Adrenal gland (tissue), 12 donors: ENCODE results near the gene PIGU. TPM values are rescaled to one million over a fixed set of nuclear protein-coding genes. Genes with fewer than 3 reads are reported as not detected.
A peak's percentile ranks its signal among the peaks of the same experiment; 100 is the strongest.
"Not testable (repeated sequence)": the region's sequence is repeated elsewhere in the genome, so short reads cannot be mapped to it uniquely, and the experiment has no call there.

ENCODE experiments used
- DNase-seq, 7 donors: peaks; one replicate each; pipeline ENCODE4 v3.0.0-alpha.2; 2019 to 2020
- H3K27ac ChIP-seq, 5 donors: fragments of 200-600 bp; sonication (generic) in 4 of 5; 1 replicate in 3 of 5; 2 replicates in 2 of 5; pipeline versions ENCODE4 v1.5.1 to v1.8.0; 2016 to 2020; ENCODE audit warnings: mild to moderate bottlenecking in 1 of 5
- H3K27me3 ChIP-seq: fragments of 200-600 bp; 2 replicates; pipeline ENCODE4 v1.8.0; 2021
- H3K36me3 ChIP-seq, 2 donors: fragments of 200-600 bp; replicated peaks in 1 of 2; 1 replicate in 1 of 2; 2 replicates in 1 of 2; pipeline versions ENCODE4 v1.5.1 to v1.8.0; 2018 to 2022
- H3K4me1 ChIP-seq, 2 donors: fragments of 200-600 bp; replicated peaks in 1 of 2; 1 replicate in 1 of 2; 2 replicates in 1 of 2; pipeline versions ENCODE4 v1.5.1 to v1.8.0; 2018 to 2021
- H3K4me3 ChIP-seq, 4 donors: fragments of 200-600 bp; sonication (generic) in 3 of 4; one replicate each; pipeline ENCODE4 v1.5.1; 2016 to 2018
- H3K9me3 ChIP-seq, 3 donors: fragments of 200-600 bp; sonication (generic) in 1 of 3; replicated peaks in 1 of 3; 1 replicate in 2 of 3; 2 replicates in 1 of 3; pipeline versions ENCODE4 v1.5.1 to v1.8.0; 2016 to 2021
- POLR2A ChIP-seq, 2 donors: fragments of 450-650 bp; IDR thresholded peaks; one replicate each; pipeline ENCODE4 v1.6.1; 2017; ENCODE audit warnings: antibody characterized with exemption in 2 of 2, mild to moderate bottlenecking in 2 of 2, moderate library complexity in 1 of 2
- WGBS, 4 donors: extraction: QIAGEN DNeasy Blood & Tissue Kit in 2 of 4; methylation state at CpG; one replicate each; pipeline versions ENCODE4 v1.1.5 to v1.1.7; 2013 to 2017; 5-methylcytosine and 5-hydroxymethylcytosine counted together
- intact Hi-C, 2 donors: fragments of 100-400 bp; cut with DNase I; formaldehyde crosslinking; loops; one replicate each; pipeline versions ENCODE4 v1.14.1 to v1.15.0; 2022 to 2023
- polyA plus RNA-seq, 3 donors: library from polyadenylated mRNA; stranded (reverse); fragments of 200-250 nt in 2 of 3; fragments of 350-450 nt in 1 of 3; fragmentation: Illumina TruSeq in 1 of 3; extraction: RNeasy Lipid Tissue Mini Kit (QIAGEN cat#74804) in 1 of 3; gene quantifications; one replicate each; pipeline ENCODE4 v1.2.3, GENCODE V29; 2013 to 2014
- total RNA-seq, 9 donors: library from RNA; depleted of rRNA in 4 of 9; stranded (reverse); fragments of >200 nt in 4 of 9; fragments of 120-200 nt in 1 of 9; fragmentation: NEBNext Ultra II Directional in 1 of 9; extraction: Animal tissue kit (Norgen Biotek cat#: 25700) in 1 of 9; gene quantifications; one replicate each; pipeline versions ENCODE4 v1.1.0 to v1.2.4, GENCODE V29; 2013 to 2023
- TF ChIP-seq, protein P1 (sequence below), 6 experiments: fragments of 450-650 bp in 4 of 6; fragments of 200-600 bp in 2 of 6; sonication (generic) in 1 of 6; IDR thresholded peaks; 1 replicate in 5 of 6; 2 replicates in 1 of 6; pipeline versions ENCODE4 v1.5.1 to v1.8.0; 2016 to 2021; ENCODE audit warnings: antibody characterized with exemption in 6 of 6, mild to moderate bottlenecking in 2 of 6, moderate library complexity in 1 of 6
- donor health status: healthy with polysubstance abuse.
- donor health status: Bipolar disorder and iron deficiency.
- donor health status: DM: yes; HTN: yes; CAD: no.
- donor health status: DM: no; HTN: no; CAD: no.
- donor health status: DM: no; HTN: no; CAD: no.
- donor health status: DM: yes; HTN: yes; CAD: no.

The PIGU gene
- total and polyA plus RNA-seq, 12 donors = 16.8 to 64.1 (median 23.1) TPM

DNA sequence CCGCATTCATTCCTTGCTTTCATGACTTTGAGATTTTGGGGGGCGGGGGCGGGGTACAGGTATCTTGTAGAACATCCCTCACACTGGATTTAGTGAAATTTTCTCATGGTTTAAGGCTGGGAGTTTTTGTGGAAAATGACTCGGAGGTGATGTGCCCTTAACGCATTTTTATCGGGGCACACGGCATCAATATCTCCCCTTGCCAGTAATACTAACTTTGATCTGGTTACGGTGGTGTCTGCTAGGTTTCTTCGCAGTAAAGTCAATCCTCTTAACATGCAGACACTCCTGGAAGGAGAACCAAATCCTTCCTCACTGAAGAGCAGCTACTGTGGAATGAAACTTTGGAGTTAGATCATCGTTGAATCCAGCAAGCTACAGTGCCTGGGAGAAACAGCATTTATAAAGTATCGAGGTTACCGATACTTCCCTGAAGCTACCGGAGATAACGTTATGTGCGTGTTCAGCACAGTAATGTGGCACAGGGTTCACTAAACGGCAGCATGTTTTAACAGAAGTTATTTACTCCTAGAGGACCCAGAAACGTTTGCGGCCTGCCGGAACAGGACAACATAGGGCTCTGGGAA is 161.9 kb downstream of the PIGU start:
- H3K27ac ChIP-seq = peak overlapping the region; percentile 78 to 98 (median 94)
- intact Hi-C loops = loop anchor here in 1 of 2 donors (5.0 kb wide), 1 partner anchor 203 kb away; no protein-coding TSS in a partner anchor
- 17 to 25% (median 21%) methylated on average over 19 of the region's 19 CpGs for WGBS, 4 donors

DNA sequence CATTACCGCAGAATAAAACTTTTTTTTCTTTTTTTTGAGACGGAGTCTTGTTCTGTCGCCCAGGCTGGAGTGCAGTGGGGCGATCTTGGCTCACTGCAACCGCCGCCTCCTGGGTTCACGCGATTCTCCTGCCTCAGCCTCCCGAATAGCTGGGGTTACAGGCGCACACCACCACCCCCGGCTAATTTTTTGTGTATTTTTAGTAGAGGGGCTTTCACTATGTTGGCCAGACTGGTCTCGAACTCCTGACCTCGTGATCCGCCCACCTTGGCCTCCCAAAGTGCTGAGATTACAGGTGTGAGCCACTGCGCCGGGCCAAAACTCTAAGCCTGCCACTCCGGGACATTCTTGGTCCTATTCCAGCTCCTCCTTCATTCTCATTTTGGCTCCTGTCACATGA is 162.9 kb downstream of the PIGU start:
- DNase-seq, H3K27ac ChIP-seq, H3K9me3 ChIP-seq, H3K36me3 ChIP-seq, H3K4me3 ChIP-seq, H3K27me3 ChIP-seq: not testable (repeated sequence)
- peaks cover 6 to 31% of the 10 kb centered on the region in 2 donors for H3K4me1 ChIP-seq
- 91 to 97% (median 95%) methylated on average over 17 of the region's 17 CpGs for WGBS, 4 donors
- intact Hi-C loops = loop anchor here in 1 of 2 donors (5.0 kb wide), 1 partner anchor 202 kb away; no protein-coding TSS in a partner anchor

More for the DNA sequence above, 161.9 kb downstream of the PIGU start:
- Histone ChIP-seq H3K4me1 (peaks cover 12 to 41% of the 10 kb centered on the region in 2 donors), H3K4me3 (peak overlapping the region in 2 of 4 donors; percentile 71 to 90), H3K27me3 (no peaks in the 10 kb centered on the region), H3K36me3 (no peaks in the 10 kb centered on the region), H3K9me3 (no peaks in the 10 kb centered on the region)
- DNase-seq = no peak
- TF ChIP-seq POLR2A (IDR thresholded peaks at IDR 0.05) = peak in 1 of 2 donors; percentile 27
- TF ChIP-seq, protein P1, sequence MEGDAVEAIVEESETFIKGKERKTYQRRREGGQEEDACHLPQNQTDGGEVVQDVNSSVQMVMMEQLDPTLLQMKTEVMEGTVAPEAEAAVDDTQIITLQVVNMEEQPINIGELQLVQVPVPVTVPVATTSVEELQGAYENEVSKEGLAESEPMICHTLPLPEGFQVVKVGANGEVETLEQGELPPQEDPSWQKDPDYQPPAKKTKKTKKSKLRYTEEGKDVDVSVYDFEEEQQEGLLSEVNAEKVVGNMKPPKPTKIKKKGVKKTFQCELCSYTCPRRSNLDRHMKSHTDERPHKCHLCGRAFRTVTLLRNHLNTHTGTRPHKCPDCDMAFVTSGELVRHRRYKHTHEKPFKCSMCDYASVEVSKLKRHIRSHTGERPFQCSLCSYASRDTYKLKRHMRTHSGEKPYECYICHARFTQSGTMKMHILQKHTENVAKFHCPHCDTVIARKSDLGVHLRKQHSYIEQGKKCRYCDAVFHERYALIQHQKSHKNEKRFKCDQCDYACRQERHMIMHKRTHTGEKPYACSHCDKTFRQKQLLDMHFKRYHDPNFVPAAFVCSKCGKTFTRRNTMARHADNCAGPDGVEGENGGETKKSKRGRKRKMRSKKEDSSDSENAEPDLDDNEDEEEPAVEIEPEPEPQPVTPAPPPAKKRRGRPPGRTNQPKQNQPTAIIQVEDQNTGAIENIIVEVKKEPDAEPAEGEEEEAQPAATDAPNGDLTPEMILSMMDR (IDR thresholded peaks at IDR 0.05) = no peak

DNA sequence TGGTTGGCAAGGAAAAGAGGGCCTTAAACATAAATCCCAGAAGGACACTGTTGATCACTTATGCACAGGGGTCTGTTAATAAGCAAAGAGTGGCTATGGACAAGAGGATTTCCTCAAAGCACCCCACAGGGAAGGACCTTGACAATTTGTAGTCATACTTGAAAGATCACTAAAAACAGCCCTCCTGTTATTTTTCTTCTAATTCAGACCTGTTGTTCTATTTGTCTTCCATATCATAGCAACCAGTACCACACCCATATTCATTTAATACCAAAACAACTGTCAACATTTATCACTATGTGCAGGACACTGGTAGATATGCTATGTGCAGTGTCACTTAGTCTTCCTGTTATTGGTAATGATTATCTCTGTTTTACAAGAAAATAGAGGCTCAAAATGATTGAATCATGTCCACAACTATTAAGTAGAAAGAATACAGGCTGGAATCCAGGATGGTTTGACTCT is 163.9 kb downstream of the PIGU start:
- H3K4me1 ChIP-seq = peaks cover 6 to 23% of the 10 kb centered on the region in 2 donors
- H3K4me3 ChIP-seq = no peak overlapping the region
- DNase-seq = no peak
- intact Hi-C loops = loop anchor here in 1 of 2 donors (5.0 kb wide), 1 partner anchor 201 kb away; no protein-coding TSS in a partner anchor
- no peaks in the 10 kb centered on the region for H3K27me3 ChIP-seq
- no peak overlapping the region for H3K27ac ChIP-seq
- no peak for TF ChIP-seq POLR2A (IDR thresholded peaks at IDR 0.05)
- TF ChIP-seq, protein P1 (IDR thresholded peaks at IDR 0.05) = no peak
- no peaks in the 10 kb centered on the region for H3K9me3 ChIP-seq
- H3K36me3 ChIP-seq = peaks cover 0 to 6% of the 10 kb centered on the region in 2 donors

DNA sequence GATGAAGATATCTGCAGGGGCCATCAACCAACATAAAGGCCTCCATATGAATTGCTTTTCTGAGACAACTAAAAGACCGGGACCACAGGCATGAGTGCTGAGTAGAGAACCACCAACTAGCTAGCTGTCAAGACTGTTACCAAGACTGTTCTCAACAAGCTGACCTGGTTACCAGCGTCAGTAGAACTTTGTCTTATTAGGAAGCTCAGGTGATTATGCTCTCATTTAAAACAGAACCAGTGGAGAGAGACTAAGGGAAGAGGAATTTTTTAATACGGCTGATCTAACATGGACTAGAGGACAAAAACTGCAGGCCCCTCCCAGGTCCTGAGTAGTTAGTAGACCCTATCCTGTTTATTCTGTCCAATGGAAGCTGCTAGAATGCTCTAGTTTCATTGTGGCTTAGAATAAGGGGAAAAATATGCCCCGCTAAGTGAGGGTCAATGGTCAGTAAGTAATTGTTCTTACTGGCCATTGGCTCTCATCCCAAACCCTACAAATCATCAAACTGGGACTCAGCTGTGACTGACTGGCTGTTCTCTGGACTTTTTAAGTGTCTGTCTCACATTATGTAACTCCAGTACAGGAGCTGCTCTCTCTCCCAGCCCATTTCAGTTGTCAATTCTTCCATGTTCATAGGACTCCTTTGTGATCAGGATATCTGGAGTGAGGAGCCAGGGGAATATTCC is 164.5 kb downstream of the PIGU start:
- peaks cover 0 to 12% of the 10 kb centered on the region in 2 donors for H3K36me3 ChIP-seq
- no peak for DNase-seq
- no peak for TF ChIP-seq POLR2A (IDR thresholded peaks at IDR 0.05)
- TF ChIP-seq, protein P1 (IDR thresholded peaks at IDR 0.05) = no peak
- H3K9me3 ChIP-seq = no peaks in the 10 kb centered on the region
- intact Hi-C loops = loop anchor here in 1 of 2 donors (5.0 kb wide), 1 partner anchor 200 kb away; no protein-coding TSS in a partner anchor
- no peaks in the 10 kb centered on the region for H3K27me3 ChIP-seq
- no peak overlapping the region for H3K27ac ChIP-seq
- H3K4me1 ChIP-seq = peaks cover 6 to 17% of the 10 kb centered on the region in 2 donors
- H3K4me3 ChIP-seq = no peak overlapping the region
- WGBS, 4 donors = 83 to 93% (median 88%) methylated on average over 4 of the region's 4 CpGs
